GM12801 (cell line): Measurements from ENCODE around the gene PSMD14.

ENCODE experiments used
- CTCF ChIP-seq: IDR thresholded peaks from one replicate; pipeline ENCODE4 v1.5.1; 2011; ENCODE audit warnings: control low read depth; ENCODE audit not compliant: insufficient read length; ENCODE audit errors: extremely low read depth

PSMD14 gene

DNA sequence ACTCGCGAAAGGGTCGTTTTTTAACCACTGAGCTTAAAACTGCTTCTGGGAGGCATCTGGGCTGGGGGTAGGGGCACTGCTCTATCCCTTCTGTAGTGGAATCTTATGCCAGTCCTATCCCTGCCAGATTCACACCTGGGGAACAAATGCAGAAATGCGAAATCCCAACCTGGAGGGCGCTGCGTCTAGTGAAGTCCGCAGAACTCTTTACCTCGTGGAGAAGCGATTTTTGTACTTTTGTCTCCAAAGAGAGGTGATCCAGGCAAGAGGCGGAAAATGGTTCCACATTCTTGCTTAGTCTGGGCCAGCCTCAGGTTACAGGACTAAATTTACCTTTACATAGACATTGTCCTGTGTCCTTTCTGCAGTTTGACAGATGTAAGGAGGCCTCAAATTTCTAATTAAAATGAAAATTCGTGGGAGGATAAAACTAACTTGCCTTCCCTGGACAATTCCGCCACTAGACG lies 118.3 kb downstream of the PSMD14 start:
- TF ChIP-seq CTCF: no peak

- no peak for TF ChIP-seq CTCF
Observed at GRCh38 chr2:161426922-161427663, 118.9 kb downstream of the PSMD14 start.

GRCh38 chr2:161427664-161428587 lies 119.7 kb downstream of the PSMD14 start:
- no peak for TF ChIP-seq CTCF

- no peak for TF ChIP-seq CTCF
Observed at GRCh38 chr2:161430386-161430785, 122.2 kb downstream of the PSMD14 start.

DNA sequence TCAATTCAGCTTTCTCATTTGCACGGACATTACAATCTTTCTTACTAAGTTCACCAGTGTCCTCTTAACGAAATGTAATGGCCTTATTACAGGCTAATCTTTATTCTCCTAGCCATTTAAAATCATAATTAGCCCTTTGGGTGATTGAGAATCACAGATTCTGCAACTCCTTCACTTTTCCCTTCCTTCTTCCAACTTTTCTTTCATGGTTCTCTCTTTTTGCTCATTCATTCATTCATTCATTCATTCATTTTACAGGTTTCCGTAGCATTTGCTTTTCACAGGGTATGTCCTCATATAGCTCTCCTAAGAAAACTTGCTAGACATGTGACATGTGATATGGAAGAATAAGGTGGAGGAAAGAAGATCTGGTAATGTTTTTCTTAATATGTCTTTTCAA lies 123.9 kb downstream of the PSMD14 start:
- no peak for TF ChIP-seq CTCF

- no peak for TF ChIP-seq CTCF
Observed at GRCh38 chr2:161434118-161434517, 125.9 kb downstream of the PSMD14 start.

DNA sequence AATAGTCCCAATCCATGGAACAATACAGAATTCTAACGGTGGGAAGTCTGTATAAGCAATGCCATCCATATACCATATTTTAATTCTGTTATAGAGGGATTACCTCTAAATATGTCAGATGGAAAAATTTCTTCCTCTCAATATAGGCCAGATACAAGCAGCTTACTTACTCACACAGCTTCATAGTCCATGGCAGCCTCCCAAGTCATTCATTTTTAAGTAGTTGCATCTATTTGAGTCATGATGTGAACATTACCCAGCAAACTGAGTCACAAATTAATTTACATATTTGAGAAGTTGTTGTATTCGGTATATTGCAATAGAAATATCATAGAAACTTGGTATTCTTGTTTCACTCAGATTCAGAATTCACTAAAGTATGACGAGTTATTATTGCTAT lies 128.2 kb downstream of the PSMD14 start:
- TF ChIP-seq CTCF: no peak
